ENCODE results near the gene KCTD16.

GRCh38 chr5:144416196-144416595, 245.5 kb downstream of the KCTD16 start:
- TF ChIP-seq CTCF (IDR thresholded peaks at IDR 0.05) = no peak
- no peak for TF ChIP-seq POLR2A (IDR thresholded peaks at IDR 0.05)

Measured in body of pancreas (tissue), 4 donors.